Stimulated activated CD4-positive, alpha-beta T cell treated with anti-CD3 and anti-CD28 coated beads, Interleukin-4, amount 100 ng/mL, for 4 hours (primary cell): Measurements from ENCODE around the gene COL25A1.
"Not testable (repeated sequence)": the region's sequence is repeated elsewhere in the genome, so short reads cannot be mapped to it uniquely, and the experiment has no call there.

Source experiments
- DNase-seq, 2 experiments: peaks; one replicate each; pipeline ENCODE4 v3.0.0-alpha.2; 2020

The COL25A1 gene

DNA sequence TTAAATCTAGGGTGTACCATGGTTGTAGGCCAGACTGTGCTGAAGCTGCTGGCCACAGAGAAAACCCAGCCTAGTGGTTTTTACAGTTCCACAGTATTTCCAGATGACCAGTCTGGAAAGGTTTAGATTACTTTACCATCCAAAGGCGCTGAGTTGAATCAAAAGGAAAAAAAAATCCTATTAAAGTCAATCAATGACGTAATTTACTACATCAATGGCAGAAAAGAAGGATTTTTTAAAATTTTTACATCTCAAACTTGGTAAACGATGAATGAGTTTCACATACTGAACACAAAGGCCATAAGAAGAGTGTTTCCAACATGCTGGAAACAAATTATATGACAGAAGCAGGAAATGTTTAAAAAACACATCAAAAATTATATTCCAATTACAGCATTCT, 409.0 kb downstream of the COL25A1 start:
- no peak for DNase-seq

DNA sequence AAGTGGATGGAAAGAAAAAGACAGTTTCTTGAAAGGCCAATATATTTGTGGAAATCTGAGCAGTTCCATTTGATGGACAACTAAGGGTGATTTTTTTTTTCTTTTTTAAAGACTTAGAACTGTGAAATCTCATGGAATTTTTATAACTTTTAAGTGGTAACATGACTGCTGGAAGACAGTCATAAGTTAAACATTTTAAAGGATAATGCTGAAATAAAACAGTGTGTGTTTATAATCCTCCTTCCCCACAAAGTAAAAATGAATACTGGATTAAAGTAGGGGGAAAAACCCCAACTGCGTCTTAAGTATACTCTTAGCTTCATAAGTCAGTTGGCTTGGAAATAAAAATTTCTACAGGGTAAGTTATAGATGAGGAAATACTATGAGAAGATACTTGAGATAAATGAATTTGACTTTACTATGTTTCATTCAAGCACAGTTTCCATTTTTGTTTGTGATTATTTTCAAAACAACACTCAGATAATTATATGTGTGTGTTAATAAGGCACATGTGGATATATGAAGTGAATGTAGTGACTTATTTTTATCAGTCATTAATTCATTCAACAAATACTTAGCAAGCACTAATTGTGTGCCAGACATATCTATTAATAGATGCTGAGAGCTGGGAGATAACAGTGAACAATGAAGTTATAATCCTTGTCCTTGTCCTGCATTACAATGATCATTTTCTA, 410.4 kb downstream of the COL25A1 start:
- no peak for DNase-seq

DNA sequence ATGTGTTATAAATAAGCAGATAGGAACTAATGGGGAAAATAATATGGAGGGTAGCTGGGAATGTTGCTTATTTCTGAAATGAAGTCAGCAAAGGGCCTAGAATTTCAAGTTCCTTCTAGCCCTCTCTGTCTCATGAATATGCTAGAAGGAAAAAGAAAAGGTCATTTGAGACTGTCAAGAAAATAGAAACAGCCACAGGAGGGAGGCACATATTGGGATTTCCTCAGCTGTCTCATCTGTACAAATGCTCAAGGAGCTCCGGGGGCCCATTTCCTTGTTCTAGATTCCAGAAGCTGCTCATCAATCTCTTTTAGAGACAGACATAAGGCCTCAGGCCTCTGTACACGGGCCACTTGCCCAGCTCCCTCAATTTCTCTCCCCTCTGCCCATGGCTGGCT, 412.0 kb downstream of the COL25A1 start:
- no peak for DNase-seq

DNA sequence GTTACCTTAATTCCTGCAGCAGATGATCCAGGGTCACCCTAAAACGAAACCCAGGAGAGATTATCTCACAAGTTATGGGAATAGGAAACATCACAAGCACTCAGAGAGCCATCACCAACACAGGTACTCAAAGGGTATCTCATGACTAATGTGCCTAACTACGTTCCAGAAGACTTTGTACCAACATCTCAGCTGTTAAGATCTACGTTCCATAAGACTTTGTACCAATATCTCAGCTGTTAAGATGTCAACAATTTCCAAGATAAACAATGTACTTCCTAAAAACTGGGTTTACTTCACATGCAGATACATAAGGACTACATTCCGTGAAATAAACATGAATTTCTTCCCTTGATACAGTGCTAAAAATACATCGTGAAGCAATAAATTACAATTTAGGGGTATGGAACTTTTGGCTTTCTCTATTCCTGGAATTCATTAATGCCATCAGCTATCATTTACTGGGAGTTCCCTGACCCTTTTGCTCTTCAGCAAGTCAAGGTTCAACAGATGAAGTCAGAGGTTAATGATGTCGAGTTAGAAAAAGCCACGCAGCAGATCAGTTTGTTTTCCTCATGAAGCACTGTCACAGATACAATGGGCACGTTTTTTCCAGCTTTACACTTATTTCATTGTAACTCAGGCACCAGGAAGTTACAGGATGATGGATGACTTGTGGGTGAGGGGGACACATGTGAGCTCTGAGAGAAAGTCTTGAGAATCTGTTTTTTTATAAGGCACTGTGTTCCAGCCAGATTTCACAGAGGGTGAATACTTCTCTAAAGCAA, 412.6 kb downstream of the COL25A1 start:
- DNase-seq = no peak

DNA sequence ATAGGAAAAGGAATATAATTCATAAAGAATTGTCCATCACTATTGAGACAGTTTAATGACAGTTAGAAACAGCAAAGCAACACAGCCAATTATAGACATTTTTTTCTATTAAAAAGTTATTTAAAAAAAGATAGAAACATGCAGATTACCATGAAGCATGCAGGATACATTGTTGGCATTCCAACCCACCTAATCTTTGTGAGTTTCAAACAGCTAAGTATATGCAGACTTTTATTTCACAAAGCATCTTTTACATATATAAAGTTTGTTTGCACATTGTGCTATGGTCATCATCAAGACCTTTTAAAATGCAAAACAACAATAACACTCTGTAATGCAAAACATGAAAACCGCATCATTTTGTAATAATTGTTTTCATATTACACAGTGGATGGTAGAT, 413.7 kb downstream of the COL25A1 start:
- no peak for DNase-seq

DNA sequence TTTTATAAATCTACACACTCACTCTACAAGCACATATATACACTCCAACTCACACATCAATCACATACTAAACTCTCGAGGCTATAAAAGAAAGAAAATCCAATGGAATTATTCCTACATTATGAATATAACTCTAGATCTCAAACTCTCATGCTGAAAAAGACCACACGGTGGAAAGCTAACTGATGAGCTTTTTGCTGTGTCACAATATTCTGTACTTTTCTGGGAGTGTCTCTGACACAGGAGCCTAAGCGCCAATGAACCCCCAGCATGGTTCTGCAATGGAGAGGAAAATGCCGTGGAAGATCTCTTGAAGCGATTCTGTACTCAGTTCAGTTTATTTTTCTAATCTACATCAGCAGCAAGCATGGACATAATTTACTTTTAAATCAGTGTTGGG, 415.4 kb downstream of the COL25A1 start:
- DNase-seq = no peak

DNA sequence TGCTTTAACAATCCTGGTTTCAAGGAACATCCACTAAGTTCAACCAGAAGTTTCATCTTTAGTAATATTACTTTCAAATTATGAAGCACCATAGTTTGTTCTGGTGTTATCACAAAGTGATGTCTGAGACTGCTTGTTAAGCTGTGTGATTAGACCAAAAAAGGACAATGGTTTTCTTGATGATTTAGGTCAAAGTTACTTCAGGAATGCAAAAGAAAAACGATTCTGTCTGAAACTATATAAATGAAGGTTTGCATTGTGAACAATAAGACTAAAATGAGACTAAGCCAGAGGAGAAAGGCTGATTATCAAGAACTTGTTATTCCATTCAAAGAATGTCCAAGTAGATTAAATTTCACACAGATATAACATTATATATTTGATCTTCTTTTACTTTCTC, 417.2 kb downstream of the COL25A1 start:
- no peak for DNase-seq

DNA sequence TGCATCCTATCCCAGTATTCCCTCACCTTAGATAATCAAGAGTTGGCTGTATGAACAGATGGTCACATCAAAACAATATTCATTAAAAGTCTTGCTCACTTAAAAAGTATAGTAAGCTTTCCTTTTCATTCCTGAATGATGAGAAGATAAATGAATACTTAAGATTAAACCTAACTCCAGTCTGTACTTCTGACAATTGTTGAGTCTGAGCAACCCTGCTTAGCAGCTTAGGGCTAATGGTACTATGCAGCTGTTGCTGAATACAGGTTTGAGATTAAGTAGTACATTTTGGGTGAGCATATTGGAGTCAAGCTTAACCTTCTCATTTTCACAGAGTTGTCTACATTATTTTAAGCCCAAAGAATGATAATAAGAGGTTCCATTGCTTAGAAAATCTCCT, 417.9 kb downstream of the COL25A1 start:
- DNase-seq = no peak

DNA sequence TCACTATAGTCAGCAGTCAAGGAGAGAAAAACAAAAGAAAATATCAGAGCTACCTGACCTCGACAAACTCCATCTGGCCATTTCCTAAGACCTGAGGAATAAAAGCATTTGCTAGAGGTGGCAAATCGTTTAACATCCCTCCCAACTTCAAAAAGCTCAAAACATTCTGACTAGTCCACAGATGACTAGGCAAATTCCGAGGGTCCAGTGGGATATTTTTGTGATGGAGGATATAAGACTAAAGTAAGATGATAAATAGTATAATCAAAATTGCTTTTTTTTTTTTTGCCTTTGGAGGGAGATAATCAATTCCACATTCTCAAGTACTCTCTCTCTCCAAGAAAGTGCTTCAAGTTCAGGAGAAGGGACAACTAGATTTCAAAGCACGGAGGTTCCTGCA, 420.5 kb downstream of the COL25A1 start:
- no peak for DNase-seq

DNA sequence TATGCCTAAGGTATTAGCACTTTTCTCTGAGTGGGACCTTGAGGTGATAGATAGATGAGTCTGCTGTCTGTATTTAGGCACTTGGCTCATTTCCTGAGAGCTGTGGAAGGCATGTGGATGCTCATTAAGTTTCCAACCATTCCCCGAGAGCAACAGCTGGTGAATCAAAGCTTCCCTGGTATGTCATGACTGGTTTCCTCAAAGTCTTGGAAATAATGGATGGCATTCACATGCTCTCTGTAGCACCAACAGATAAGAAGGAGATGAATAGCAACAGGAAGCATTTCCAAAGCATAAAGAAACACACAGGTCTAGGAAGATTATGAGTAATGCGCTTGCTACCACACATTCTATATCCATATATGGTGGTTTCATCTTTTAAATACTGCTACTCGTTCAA, 421.3 kb downstream of the COL25A1 start:
- no peak for DNase-seq

DNA sequence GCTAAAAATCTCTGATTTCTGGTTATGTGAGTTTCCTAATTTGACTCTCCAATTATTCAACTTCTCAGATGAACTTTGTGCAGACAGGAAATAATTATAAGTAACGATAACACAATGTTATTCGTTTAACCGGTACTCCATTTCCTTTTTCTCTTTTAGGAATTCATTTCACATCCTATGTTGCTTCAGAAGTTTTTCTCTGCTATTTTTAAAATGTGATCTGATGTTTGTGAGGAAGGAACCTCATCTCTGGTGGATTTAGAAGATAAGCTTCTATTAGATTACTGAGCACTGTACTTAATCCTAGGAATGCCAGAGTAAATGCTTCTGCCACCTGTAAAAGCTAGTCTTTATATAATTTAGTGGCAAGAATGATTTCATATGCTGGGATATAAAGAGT, 423.7 kb downstream of the COL25A1 start:
- no peak for DNase-seq

DNA sequence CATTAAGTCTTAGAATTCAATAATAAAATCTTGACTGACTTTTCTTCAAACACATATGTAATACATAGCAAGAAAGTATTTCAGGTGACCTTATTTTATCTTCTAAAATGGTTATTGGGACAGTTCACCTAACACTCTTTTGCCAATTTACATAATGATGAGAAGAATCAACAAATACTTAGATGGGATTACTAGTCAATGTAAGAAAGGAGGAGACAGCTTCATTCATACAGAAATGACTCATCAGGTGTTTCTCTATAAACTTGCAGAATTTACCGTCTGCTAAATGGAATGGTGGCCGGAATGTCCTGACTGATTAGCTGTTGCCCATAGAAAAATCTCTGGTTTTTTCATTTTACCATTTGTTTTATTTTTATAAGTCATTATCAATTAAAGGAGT, 424.6 kb downstream of the COL25A1 start:
- DNase-seq = no peak

DNA sequence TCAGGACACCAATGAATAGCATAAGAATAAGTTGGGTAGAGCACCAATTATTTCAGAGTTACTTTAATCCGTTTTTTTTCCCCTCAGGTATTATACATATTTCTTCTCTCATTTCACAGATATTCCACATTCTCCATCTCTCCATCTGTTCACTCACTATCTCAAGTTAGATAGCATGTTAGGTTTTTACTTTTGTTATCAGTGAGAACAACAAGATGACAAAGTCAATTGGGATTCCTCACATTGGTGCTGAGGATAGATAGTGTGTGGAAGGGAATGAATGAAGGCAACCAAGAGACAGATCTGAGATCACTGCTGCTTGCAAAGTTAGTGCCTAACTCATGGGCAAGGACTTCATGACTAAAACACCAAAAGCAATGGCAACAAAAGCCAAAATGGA, 427.7 kb downstream of the COL25A1 start:
- no peak for DNase-seq

DNA sequence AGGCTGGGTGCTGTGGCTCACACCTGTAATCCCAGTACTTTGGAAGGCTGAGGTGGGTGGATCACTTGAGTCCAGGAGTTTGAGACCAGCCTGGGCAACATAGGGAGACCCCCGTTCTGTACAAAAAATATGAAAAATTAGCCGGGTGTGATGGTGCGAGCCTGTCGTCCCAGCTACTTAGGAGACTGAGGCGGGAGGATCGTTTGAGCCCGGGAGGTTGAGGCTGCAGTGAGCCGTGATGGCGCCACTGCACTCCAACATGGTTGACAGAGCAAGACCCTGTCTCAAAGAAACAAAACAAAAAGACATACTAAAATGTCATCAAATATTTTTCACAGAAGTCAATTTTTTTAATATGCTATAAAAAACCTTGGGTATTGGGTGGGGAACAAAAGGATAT, 432.5 kb downstream of the COL25A1 start:
- DNase-seq = not testable (repeated sequence)

DNA sequence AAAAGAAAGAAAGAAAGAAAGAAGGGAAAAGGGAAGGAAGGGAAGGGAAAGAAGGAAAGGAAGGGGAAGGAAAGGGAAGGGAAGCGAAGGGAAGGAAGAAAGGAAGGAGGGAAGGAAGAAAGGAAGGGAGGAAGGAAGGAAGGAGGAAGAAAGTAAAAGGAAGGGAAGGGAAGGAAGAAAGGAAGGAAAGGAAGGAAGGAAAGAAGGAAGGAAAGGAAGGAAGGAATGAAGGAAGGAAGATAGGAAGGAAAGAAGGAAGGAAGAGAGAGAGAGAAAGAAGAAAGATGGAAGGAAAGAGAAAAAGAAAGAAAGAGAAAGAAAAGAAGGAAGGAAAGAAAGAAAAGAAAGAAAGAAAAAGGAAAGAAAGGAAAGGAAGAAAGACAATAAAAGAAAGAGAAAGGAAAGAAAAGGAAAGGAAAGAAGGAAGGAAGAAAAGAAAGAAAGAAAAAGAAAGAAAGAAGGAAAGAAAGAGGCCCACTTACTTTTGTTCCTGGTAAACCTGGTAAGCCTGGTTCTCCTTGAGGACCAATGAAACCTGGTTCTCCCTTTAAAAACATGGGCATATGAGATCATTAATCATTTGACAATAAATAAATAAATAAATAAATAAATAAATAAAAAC, 433.7 kb downstream of the COL25A1 start:
- no peak for DNase-seq

DNA sequence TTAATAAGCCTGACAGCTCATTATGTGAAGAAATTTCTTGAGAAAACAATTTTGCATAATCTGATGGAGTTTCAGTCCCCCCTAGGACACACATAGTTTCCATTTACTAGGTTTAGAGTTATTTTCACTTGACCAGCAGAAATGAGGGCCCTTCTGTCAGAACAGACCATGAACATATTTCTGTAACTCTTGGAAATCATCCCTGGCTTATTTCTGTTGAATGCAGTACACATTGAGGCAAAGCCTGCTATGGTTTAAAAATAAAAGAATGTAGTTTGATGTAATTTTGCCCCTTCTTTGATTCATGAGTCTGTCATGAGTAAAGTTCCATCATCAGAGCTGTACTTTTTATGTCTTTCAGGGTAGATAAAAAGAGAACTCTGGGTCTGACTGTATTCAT, 435.0 kb downstream of the COL25A1 start:
- no peak for DNase-seq

DNA sequence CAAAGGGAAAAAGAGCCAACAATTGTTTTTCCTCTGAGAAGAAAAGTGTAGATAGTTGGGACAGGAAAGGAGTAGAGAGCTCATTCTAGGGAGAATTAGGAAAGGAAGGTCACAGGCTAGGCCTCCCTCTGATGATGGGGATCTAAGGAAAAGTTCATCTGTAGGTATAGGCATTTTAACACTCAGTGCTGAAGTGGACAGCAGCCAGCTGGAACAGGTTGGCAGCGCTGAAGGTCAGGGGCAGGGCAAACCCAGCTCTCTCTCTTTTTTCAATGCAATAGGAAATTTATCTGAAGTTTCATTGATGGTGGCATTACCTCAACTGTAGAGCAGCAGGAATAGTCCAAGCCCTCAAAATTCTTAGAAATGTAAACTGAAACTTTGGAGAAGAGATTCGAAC, 441.1 kb downstream of the COL25A1 start:
- DNase-seq = no peak

DNA sequence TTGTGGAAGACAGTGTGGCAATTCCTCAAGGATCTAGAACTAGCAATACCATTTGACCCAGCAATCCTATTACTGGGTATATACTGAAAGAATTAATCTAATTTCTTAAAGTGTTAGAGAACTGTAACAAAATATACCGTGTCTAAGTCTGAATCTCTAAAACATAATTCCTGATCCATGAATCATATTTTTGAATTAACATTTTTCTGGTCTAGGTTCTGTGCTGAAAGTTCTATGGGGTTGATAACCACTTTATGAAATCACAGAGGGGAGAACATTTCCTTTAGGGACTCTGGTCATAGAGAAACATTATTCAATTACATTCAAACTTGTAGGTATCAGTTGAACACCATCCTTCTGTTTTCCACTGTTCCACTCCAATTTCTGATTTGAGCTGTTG, 447.7 kb downstream of the COL25A1 start:
- no peak for DNase-seq

DNA sequence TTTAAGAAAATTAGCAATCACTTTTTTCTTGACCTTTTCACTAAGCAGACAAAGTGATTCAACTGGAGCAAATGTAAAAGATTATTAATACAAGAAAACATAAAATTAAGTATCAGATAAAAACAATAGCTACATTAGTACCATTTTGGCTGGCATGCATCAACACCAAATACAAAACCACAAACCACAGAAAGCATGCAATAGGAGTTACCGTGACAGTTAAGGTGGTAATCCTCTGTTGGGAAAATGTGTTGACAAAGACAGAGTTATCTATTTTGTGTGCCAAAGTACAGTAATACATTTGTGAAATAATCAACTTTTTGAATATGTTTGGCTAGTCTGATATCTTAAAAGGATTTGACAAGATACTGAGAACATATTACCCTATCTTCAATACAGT, 449.8 kb downstream of the COL25A1 start:
- DNase-seq = no peak

DNA sequence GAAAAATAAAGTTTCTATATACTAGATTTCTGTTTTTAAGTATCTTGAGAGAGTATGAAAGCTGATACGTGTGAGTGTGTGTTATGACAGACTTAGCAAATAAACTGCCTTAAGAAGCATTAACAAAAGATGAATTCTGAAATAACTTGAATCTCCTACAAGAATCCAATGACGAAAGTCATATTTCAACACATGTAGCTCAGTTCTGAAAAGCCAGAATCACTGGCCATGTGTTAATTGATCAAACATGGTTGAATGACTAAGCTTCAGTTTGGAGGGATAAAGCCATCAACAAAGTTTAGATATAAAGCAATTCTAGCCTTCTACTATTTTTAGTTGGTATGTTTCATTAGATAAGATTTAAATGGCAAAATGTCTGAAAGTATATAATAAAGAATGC, 451.1 kb downstream of the COL25A1 start:
- no peak for DNase-seq

DNA sequence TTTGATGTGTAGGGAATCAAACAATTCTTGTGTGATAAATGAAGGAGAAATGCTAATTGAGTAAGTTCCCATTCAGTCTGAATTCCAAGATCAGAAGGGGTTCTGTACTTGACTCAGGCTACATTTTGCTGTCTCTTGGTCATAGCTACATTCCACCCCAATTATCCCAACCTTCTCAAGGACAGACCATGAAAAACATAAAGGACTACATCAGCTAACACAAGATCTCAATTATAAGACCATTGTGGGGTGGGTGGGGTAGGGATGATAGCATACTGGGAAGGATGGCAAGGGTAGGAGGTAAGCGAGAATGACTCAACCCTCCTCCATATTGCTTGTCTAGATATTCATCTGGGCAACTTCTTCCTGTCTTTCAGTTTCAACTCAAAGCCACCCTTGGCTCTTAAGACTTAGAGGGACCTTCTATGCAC, 452.2 kb downstream of the COL25A1 start:
- DNase-seq = no peak

DNA sequence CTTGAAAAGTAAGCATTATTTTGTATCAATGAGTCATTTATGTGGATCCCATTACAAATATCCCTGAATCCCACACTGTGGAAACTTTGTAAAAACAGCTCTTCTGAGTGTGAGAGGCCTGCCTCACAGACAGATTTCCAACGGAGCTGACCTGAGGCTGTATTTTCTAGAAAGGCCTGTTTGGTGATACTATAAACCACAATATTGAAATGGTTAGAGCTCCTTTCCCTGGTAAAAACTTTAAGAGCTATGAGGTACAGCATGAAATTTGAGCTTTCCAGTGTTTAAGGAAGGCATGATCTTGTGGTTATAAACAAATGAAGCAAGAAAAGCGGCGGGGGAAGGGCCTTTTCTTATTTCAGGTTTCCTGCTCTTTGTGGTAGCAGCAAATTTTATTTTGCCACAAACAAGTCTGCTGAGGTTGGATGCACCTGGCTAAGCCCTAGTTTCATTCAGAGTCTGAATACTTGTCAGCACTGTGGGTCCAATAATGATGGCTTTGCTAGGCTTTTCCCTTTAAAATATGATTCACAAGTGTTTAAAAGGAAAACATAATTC, 452.8 kb downstream of the COL25A1 start:
- no peak for DNase-seq

DNA sequence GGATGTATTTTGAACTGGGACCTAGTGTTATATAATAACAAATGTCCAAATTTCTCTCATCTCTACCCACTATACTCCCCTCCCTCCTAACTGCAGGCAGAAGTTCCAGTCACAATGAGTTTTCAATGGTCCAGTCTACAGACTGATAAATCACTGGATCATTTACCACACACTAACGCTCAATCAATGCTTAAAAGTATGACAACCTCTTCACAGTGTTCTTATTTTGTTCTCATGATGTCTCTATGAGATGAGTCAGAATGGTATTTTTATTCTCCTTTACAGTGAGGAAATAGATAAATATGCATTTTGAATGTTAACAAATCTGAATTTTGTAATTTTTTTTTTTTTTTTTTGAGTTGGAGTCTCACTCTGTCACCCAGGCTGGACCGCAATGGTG, 455.9 kb downstream of the COL25A1 start:
- no peak for DNase-seq

DNA sequence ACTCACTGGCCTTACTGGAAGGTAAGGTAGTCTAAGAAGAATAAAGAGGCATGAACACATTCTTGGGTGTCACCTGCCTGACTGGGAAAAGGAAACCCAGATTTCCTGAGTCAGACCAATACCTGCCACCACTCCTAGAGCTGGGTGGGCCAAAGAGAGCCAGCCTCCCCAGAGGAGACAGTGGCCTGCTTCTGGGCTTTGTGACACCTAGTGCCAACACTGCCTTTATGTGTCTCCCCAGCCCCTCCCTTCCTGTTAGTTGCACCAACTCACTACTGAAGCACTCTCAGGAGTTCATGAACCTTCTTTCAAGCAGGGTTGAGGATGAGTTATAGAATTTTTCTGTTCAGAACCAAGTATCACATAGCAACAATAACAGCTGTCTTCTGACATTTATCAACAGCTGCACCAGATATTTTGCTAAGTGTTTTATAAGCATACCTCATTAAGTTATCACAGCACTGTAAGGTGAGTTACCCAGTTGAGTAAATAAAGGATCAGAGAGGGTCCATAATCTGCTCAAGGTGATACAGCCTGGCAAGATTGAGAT, 462.0 kb downstream of the COL25A1 start:
- no peak for DNase-seq
